HEK293 (cell line): Measurements from ENCODE around the gene ZNF429.

Source experiments
- BCL11B ChIP-seq: fragments of 450-650 bp; formaldehyde crosslinking; IDR thresholded peaks from 2 replicates; pipeline ENCODE4 v1.5.1; 2016; ENCODE audit warnings: low read depth, missing biosample characterization, missing genetic modification characterization
- MYNN ChIP-seq: fragments of 450-650 bp; formaldehyde crosslinking; IDR thresholded peaks from 2 replicates; pipeline ENCODE4 v1.5.1; 2016; ENCODE audit warnings: missing biosample characterization, missing genetic modification characterization, borderline replicate concordance
- TCF7L2 ChIP-seq: IDR thresholded peaks from 2 replicates; pipeline ENCODE4 v1.6.1; 2011; ENCODE audit warnings: low read depth, mild to moderate bottlenecking, inconsistent platforms, low read length, moderate library complexity, borderline replicate concordance
- YY1 ChIP-seq: fragments of 450-650 bp; formaldehyde crosslinking; IDR thresholded peaks from 2 replicates; pipeline ENCODE4 v1.5.1; 2018; ENCODE audit warnings: missing biosample characterization, missing genetic modification characterization
- ZIC2 ChIP-seq: fragments of 450-650 bp; formaldehyde crosslinking; IDR thresholded peaks from 2 replicates; pipeline ENCODE4 v1.5.1; 2016; ENCODE audit warnings: missing biosample characterization, missing genetic modification characterization
- ZNF133 ChIP-seq: fragments of 450-650 bp; formaldehyde crosslinking; IDR thresholded peaks from 2 replicates; pipeline ENCODE4 v1.5.1; 2016; ENCODE audit warnings: missing biosample characterization, missing genetic modification characterization
- ZNF138 ChIP-seq: fragments of 450-650 bp; formaldehyde crosslinking; IDR thresholded peaks from 2 replicates; pipeline ENCODE4 v1.5.1; 2016; ENCODE audit warnings: missing biosample characterization, missing genetic modification characterization, borderline replicate concordance
- ZNF146 ChIP-seq: fragments of 450-650 bp; formaldehyde crosslinking; IDR thresholded peaks from 2 replicates; pipeline ENCODE4 v1.5.1; 2016; ENCODE audit warnings: missing biosample characterization, missing genetic modification characterization
- ZNF530 ChIP-seq: fragments of 450-650 bp; formaldehyde crosslinking; IDR thresholded peaks from 2 replicates; pipeline ENCODE4 v1.5.1; 2016; ENCODE audit warnings: low read depth, missing biosample characterization, missing genetic modification characterization
- ZNF660 ChIP-seq: fragments of 450-650 bp; IDR thresholded peaks from 2 replicates; pipeline ENCODE4 v1.5.1; 2018; ENCODE audit warnings: missing biosample characterization, mild to moderate bottlenecking, missing genetic modification characterization
- ZNF707 ChIP-seq: fragments of 450-650 bp; formaldehyde crosslinking; IDR thresholded peaks from 2 replicates; pipeline ENCODE4 v1.5.1; 2016; ENCODE audit warnings: missing biosample characterization, missing genetic modification characterization
- TF ChIP-seq, protein P1 (sequence below): fragments of 450-650 bp; formaldehyde crosslinking; IDR thresholded peaks from 2 replicates; pipeline ENCODE4 v1.5.1; 2016; ENCODE audit warnings: missing biosample characterization, missing genetic modification characterization
- TF ChIP-seq, protein P2 (sequence below): fragments of 450-650 bp; formaldehyde crosslinking; IDR thresholded peaks from 2 replicates; pipeline ENCODE4 v1.5.1; 2016; ENCODE audit warnings: missing biosample characterization, missing genetic modification characterization

DNA sequence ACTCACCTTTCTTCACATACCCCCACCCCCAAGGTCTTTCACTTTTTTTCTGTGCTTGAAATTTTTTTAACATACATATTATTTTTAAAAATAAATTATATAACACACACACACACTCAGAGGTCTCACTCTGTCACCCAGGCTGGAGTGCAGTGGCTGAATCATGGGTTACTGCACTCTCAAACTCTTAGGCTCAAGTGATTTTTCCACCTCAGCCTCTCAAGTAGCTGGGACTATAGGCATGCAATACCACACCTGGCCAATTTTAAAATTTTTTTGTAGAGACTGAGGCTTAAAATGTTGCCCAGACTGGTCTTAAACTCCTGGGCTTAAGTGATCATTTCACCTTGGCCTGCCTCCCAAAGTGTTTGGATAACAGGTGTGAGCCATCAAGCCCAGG, 32.9 kb upstream of the ZNF429 start:
- TF ChIP-seq, protein P1, sequence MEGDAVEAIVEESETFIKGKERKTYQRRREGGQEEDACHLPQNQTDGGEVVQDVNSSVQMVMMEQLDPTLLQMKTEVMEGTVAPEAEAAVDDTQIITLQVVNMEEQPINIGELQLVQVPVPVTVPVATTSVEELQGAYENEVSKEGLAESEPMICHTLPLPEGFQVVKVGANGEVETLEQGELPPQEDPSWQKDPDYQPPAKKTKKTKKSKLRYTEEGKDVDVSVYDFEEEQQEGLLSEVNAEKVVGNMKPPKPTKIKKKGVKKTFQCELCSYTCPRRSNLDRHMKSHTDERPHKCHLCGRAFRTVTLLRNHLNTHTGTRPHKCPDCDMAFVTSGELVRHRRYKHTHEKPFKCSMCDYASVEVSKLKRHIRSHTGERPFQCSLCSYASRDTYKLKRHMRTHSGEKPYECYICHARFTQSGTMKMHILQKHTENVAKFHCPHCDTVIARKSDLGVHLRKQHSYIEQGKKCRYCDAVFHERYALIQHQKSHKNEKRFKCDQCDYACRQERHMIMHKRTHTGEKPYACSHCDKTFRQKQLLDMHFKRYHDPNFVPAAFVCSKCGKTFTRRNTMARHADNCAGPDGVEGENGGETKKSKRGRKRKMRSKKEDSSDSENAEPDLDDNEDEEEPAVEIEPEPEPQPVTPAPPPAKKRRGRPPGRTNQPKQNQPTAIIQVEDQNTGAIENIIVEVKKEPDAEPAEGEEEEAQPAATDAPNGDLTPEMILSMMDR (tag by site-specific recombination) = no peak
- no peak for TF ChIP-seq TCF7L2
- no peak for TF ChIP-seq ZNF530 (tag by site-specific recombination)
- TF ChIP-seq ZNF146 (tag by site-specific recombination) = no peak
- TF ChIP-seq YY1 (tag by site-specific recombination) = no peak
- TF ChIP-seq BCL11B (tag by site-specific recombination) = no peak
- TF ChIP-seq, protein P2, sequence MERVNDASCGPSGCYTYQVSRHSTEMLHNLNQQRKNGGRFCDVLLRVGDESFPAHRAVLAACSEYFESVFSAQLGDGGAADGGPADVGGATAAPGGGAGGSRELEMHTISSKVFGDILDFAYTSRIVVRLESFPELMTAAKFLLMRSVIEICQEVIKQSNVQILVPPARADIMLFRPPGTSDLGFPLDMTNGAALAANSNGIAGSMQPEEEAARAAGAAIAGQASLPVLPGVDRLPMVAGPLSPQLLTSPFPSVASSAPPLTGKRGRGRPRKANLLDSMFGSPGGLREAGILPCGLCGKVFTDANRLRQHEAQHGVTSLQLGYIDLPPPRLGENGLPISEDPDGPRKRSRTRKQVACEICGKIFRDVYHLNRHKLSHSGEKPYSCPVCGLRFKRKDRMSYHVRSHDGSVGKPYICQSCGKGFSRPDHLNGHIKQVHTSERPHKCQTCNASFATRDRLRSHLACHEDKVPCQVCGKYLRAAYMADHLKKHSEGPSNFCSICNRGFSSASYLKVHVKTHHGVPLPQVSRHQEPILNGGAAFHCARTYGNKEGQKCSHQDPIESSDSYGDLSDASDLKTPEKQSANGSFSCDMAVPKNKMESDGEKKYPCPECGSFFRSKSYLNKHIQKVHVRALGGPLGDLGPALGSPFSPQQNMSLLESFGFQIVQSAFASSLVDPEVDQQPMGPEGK (tag by site-specific recombination) = no peak
- no peak for TF ChIP-seq ZNF660
- TF ChIP-seq ZNF138 (tag by site-specific recombination) = no peak
- no peak for TF ChIP-seq ZNF707 (tag by site-specific recombination)
- TF ChIP-seq MYNN = no peak
- no peak for TF ChIP-seq ZNF133 (tag by site-specific recombination)
- TF ChIP-seq ZIC2 (tag by site-specific recombination) = no peak
